ENCODE data around the gene RTN1. TPM values are rescaled to one million over a fixed set of nuclear protein-coding genes. Genes with fewer than 3 reads are reported as not detected.
A peak's percentile ranks its signal among the peaks of the same experiment; 100 is the strongest.

RTN1 gene
- total and polyA plus RNA-seq, 9 of the 15 experiments (the other 6 are each of a cell fraction or from before 2014, with no cell fraction given): 0.03 to 0.09 TPM; not detected in 7

DNA sequence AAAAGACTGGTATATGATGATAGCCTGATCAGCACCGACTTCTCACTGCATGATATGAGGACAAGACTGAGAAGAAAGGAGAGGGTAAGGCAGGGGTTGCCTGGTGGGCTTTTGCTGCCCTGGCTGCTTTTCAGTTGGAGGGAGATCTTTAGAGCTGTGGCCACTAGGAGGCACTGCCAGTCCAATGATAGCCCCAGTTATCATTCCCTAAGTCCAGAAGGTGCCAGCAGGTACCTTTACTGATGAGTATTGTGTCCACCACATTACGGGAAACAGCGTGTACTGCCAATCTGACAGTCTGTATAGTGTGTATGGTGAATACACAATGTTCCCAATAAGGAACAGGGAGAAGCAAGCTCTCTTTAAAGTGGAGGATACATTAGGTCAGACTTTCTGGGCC is 238.2 kb downstream of the RTN1 start:
- in situ Hi-C loops (cut with MboI): no loop called here
- ChIA-PET POLR2A (no interaction called here), CTCF (ENCODE audit: low intra/inter-chr PET ratio) (interaction anchor here (1.1 kb wide), 1 partner anchor 286 kb away, joined by 4 read pairs; no protein-coding TSS in a partner anchor)
- H2AFZ ChIP-seq (ENCODE audit: low read depth, low read length): no peak overlapping the region
- H3K9me3 ChIP-seq (replicated peaks; ENCODE audit: control insufficient read depth, insufficient read depth, low read depth, low read length): no peaks in the 10 kb centered on the region
- FAIRE-seq: no peak
- H3K36me3 ChIP-seq (ENCODE audit: control insufficient read depth, insufficient read depth, low read length): no peaks in the 10 kb centered on the region
- H3K4me1 ChIP-seq (replicated peaks in 1 of 2; ENCODE audit: control insufficient read depth in 2 of 2, insufficient read depth in 2 of 2, low read length in 2 of 2): peaks cover 0 to 6% of the 10 kb centered on the region in 2 experiments; a peak in 2 of 5 replicates
- H3K9ac ChIP-seq (ENCODE audit: insufficient read depth in 1 of 2, low read depth in 2 of 2, low read length in 2 of 2): no peak overlapping the region
- ATAC-seq: peak; percentile 77
- H3K27me3 ChIP-seq (ENCODE audit: control insufficient read depth in 2 of 2, insufficient read depth in 2 of 2, low read length in 2 of 2): 0 out of 5 replicates have a peak, but pooled peaks cover 0 to 5% of the 10 kb centered on the region in 2 experiments
- WGBS (ENCODE audit: insufficient coverage, low coverage, missing lambda C conversion rate): 0% methylated on average over 3 of the region's 3 CpGs
- intact Hi-C loops (cut with micrococcal nuclease): loop anchor here (5.0 kb wide), 3 partner anchors 265 to 535 kb away; partner anchors contain the start of gene DHRS7
- no peaks in the 10 kb centered on the region for H4K20me1 ChIP-seq (replicated peaks; ENCODE audit: control insufficient read depth, insufficient read depth, low read length)
- TF ChIP-seq RAD21 (CRISPR knock-in tag; conservative IDR thresholded peaks at IDR 0.05 in 1 of 2, IDR thresholded peaks at IDR 0.05 in 1 of 2) (peak; percentile 17 to 57; a peak in 3 of 4 replicates), YBX1 (IDR thresholded peaks at IDR 0.05) (no peak), ZNF23 (CRISPR knock-in tag; IDR thresholded peaks at IDR 0.05) (no peak), NCOA4 (IDR thresholded peaks at IDR 0.05; ENCODE audit: partially characterized antibody) (no peak), SMC3 (conservative IDR thresholded peaks at IDR 0.05; ENCODE audit: insufficient read depth, low read depth, low read length) (0 out of 2 replicates have a peak, but pooled peaks have one; percentile 18), EP400 (IDR thresholded peaks at IDR 0.05) (no peak), PTRF (tag; IDR thresholded peaks at IDR 0.05) (no peak), U2AF2 (optimal IDR thresholded peaks at IDR 0.05; ENCODE audit: low read depth, low read length) (no peak), PRPF4 (IDR thresholded peaks at IDR 0.05; ENCODE audit: insufficient read depth, low read depth, low read length, poor library complexity, severe bottlenecking) (no peak), ZHX1 (conservative IDR thresholded peaks at IDR 0.05; ENCODE audit: low read length) (no peak), ZNF354B (CRISPR knock-in tag; IDR thresholded peaks at IDR 0.05) (no peak)
- TF ChIP-seq, protein P1, sequence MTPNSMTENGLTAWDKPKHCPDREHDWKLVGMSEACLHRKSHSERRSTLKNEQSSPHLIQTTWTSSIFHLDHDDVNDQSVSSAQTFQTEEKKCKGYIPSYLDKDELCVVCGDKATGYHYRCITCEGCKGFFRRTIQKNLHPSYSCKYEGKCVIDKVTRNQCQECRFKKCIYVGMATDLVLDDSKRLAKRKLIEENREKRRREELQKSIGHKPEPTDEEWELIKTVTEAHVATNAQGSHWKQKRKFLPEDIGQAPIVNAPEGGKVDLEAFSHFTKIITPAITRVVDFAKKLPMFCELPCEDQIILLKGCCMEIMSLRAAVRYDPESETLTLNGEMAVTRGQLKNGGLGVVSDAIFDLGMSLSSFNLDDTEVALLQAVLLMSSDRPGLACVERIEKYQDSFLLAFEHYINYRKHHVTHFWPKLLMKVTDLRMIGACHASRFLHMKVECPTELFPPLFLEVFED (CRISPR knock-in tag; conservative IDR thresholded peaks at IDR 0.05): no peak
- TF ChIP-seq, protein P2, sequence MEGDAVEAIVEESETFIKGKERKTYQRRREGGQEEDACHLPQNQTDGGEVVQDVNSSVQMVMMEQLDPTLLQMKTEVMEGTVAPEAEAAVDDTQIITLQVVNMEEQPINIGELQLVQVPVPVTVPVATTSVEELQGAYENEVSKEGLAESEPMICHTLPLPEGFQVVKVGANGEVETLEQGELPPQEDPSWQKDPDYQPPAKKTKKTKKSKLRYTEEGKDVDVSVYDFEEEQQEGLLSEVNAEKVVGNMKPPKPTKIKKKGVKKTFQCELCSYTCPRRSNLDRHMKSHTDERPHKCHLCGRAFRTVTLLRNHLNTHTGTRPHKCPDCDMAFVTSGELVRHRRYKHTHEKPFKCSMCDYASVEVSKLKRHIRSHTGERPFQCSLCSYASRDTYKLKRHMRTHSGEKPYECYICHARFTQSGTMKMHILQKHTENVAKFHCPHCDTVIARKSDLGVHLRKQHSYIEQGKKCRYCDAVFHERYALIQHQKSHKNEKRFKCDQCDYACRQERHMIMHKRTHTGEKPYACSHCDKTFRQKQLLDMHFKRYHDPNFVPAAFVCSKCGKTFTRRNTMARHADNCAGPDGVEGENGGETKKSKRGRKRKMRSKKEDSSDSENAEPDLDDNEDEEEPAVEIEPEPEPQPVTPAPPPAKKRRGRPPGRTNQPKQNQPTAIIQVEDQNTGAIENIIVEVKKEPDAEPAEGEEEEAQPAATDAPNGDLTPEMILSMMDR (IDR thresholded peaks at IDR 0.05 in 2 of 3, conservative IDR thresholded peaks at IDR 0.05 in 1 of 3; ENCODE audit: insufficient read depth in 2 of 3, low read depth in 1 of 3, low read length in 3 of 3): peak; percentile 40 to 54 (median 54)
- TF ChIP-seq, protein P3, sequence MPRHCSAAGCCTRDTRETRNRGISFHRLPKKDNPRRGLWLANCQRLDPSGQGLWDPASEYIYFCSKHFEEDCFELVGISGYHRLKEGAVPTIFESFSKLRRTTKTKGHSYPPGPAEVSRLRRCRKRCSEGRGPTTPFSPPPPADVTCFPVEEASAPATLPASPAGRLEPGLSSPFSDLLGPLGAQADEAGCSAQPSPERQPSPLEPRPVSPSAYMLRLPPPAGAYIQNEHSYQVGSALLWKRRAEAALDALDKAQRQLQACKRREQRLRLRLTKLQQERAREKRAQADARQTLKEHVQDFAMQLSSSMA (CRISPR knock-in tag; IDR thresholded peaks at IDR 0.05): no peak
- no peak overlapping the region for H3K4me3 ChIP-seq
- H3K79me2 ChIP-seq (ENCODE audit: control insufficient read depth, insufficient read depth, low read length): no peaks in the 10 kb centered on the region
- no peak overlapping the region for H3K27ac ChIP-seq (ENCODE audit: extremely low read depth, low read depth, low read length)
- H3K9me1 ChIP-seq (ENCODE audit: control insufficient read depth, insufficient read depth, low read length): no peaks in the 10 kb centered on the region
- peak; percentile 12 to 31 (median 20) for DNase-seq (ENCODE audit: extremely low read depth in 1 of 4, low spot score in 3 of 4)
- no peak overlapping the region for H3K4me2 ChIP-seq (ENCODE audit: insufficient read depth, low read length)
- BruUV-seq (replicated peaks): no TSS peak

All from K562 (cell line).